Retinal pigment epithelial cell (primary cell): ENCODE results near the gene RALGAPA2.
"Not testable (repeated sequence)": the region's sequence is repeated elsewhere in the genome, so short reads cannot be mapped to it uniquely, and the experiment has no call there.

Experiments used
- DNase-seq: peaks from one replicate; pipeline ENCODE4 v3.0.0-alpha.2; 2010; ENCODE audit warnings: low read depth
- H3K4me3 ChIP-seq: 2 replicates; pipeline ENCODE4 v1.5.1; 2011; ENCODE audit warnings: mild to moderate bottlenecking, low read length, control low read depth, moderate library complexity
- TF ChIP-seq, protein P1 (sequence below): conservative IDR thresholded peaks from 2 replicates; pipeline ENCODE4 v1.5.1; 2011; ENCODE audit warnings: low read depth, low read length, control low read depth, inconsistent platforms

Gene RALGAPA2

DNA sequence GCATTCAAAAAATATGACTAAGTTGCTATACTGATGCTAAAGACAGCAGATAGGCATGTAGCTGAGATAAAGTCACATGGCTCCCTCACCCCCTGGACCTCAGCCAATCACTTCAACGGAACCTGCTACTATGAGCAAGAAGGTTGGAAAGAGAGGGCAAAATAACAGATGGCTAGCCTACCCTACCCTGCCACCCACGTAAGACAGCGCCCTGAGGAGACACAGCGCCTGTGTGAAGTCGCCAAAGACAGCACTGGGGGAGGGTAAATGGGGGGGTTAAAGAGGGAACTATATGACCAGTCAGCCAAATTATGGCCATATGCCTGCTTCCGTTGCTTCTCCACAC is 163.2 kb downstream of the RALGAPA2 start:
- TF ChIP-seq, protein P1, sequence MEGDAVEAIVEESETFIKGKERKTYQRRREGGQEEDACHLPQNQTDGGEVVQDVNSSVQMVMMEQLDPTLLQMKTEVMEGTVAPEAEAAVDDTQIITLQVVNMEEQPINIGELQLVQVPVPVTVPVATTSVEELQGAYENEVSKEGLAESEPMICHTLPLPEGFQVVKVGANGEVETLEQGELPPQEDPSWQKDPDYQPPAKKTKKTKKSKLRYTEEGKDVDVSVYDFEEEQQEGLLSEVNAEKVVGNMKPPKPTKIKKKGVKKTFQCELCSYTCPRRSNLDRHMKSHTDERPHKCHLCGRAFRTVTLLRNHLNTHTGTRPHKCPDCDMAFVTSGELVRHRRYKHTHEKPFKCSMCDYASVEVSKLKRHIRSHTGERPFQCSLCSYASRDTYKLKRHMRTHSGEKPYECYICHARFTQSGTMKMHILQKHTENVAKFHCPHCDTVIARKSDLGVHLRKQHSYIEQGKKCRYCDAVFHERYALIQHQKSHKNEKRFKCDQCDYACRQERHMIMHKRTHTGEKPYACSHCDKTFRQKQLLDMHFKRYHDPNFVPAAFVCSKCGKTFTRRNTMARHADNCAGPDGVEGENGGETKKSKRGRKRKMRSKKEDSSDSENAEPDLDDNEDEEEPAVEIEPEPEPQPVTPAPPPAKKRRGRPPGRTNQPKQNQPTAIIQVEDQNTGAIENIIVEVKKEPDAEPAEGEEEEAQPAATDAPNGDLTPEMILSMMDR: no peak
- DNase-seq: no peak
- H3K4me3 ChIP-seq: no peak overlapping the region

DNA sequence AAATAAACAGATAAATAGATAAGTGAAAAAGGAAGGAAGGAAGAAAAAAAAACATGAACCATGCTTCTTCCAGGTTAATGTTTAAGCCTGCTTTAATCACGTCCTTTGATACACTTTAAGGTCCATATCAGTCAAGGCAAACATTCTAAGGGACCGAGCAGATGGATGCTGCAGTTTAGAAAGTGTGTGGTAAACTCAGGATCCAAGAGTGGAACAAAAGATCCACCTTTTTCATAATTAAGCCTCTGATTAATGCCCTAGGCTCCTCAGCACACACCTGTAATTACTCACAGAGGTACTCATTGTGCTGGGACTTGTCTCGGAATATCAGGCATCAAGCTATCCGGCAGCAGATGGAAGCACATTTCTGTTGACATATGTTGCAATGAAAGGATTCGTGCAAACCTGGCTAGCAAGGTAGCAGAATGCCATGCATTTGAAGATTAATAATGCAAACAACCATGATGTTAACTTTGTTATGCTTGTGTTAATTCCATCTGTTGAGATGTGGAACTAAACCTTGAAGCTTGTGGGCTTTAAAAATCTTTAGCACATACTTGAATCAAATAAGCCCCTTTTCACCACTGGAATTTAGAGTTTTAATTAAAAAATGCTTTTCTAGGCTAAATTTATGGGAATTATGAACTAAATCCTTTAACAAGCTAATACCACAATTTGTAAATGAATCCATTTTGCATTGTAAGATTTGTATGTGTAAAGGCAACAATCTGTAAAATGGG is 163.7 kb downstream of the RALGAPA2 start:
- no peak for DNase-seq
- TF ChIP-seq, protein P1: no peak
- H3K4me3 ChIP-seq: no peak overlapping the region

DNA sequence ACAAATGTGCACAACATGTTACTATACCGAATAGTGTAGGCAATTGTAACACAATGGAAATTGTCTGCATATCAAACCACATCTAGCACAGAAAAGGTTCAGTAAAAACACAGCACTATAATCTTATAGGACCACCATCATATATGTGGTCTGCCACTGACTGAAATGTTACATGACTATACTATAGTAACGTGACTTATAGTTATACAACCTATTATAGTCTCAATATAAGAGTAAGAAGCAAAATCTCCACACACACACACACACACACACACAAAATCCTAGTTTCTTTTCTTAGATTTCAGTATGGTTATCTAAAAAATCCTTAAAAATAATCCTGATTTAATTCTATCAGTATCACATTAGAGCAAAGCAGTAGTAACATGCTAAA is 164.6 kb downstream of the RALGAPA2 start:
- no peak for DNase-seq
- H3K4me3 ChIP-seq: no peak overlapping the region
- TF ChIP-seq, protein P1: no peak

DNA sequence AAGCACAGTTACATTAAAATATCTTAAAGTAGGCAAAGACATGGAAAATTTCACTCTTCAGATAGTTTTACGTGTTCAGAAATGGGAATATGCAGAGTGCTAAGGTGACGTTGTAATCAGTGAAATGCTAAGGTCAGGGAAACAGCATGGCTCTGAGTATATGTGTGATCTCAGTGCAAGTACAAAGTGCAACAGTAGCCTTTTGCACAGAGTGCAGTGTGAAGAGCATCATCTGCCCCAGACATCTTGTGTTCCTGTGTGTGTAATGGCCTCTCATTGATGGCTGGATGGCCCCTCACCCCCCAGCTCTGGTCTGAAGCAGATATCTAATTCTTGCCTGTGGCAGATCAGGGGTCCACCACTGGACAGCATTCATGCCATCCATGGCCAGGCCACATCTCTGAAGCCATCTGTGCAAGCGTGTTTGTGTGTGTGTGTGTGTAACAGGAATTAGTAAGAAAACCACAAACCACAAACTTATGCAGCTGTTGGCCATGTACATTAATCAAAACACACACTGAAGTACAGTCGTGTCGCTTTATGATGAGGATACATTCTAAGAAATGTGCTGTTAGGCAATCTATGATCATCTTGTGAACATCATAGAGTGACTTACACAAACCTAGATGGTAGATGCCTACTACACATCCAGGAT is 165.1 kb downstream of the RALGAPA2 start:
- no peak for DNase-seq
- TF ChIP-seq, protein P1: no peak
- no peak overlapping the region for H3K4me3 ChIP-seq

DNA sequence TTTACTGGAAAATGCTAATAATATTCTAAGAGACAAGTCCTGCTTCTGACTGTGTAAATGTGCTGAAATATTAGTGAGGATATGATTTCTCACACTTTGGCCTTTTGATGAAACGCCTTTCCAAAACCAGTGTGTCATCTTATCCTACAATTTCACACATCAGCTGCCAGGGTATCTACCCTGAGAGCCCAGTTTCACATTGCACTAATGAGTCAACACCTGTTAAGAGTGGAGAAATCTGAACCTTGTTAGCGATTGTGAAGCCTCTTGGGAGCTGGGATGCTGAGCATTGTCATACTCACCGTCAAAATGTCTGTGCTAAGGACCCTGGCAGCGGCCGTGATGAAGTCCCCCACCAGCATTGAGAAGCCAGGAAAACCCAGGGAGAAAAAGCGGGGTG is 166.0 kb downstream of the RALGAPA2 start:
- DNase-seq: no peak

DNA sequence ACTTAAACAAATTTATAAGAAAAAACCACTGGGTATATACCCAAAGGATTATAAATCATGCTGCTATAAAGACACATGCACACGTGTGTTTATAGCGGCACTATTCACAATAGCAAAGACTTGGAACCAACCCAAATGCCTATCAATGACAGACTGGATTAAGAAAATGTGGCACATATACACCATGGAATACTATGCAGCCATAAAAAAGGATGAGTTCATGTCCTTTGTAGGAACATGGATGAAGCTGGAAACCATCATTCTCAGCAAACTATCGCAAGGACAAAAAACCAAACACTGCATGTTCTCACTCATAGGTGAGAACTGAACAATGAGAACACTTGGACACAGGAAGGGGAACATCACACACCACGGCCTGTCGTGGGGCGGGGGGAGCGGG is 169.1 kb downstream of the RALGAPA2 start:
- H3K4me3 ChIP-seq, DNase-seq: not testable (repeated sequence)

More for the DNA sequence above, 166.0 kb downstream of the RALGAPA2 start:
- H3K4me3 ChIP-seq: no peak overlapping the region
- TF ChIP-seq, protein P1: no peak

DNA sequence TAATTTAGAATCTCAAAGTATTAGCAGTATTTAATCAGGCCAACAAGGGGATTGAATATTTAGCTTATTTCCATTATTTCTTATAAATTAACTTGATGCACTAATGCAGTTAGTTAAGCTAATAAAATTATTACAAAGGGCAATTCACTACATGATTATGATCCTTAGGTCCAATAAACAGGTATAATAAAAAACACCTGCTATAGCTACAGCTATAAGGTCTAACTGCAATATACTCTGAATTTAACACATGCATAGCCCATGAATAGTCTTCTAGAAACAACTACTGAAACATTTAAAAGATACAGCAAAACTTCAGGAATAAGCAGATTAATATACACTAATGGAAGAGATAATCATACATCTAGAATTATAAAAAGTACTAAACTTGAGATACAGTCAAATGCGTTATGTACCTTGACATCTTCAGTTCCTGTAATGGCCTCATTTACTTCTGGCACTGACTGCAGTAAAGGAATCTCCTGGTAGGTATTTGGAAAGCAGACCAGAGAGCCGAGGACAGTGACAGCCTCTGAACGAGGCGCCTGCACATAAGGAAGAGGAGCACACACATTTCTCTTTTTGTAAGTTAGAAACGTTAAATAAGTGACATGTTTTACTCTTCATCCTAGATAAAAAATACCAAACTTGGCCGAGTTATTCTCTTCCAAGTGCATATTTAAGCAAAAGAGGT is 176.1 kb downstream of the RALGAPA2 start:
- H3K4me3 ChIP-seq: no peak overlapping the region
- TF ChIP-seq, protein P1: no peak
- no peak for DNase-seq
